ENCODE results near the gene ISLR. TPM values are rescaled to one million over a fixed set of nuclear protein-coding genes. Genes with fewer than 3 reads are reported as not detected.

The ISLR gene
- polyA plus RNA-seq, 1 donor (not counting 4 experiments of a cell fraction or from before 2014, with no cell fraction given), result not detected

DNA sequence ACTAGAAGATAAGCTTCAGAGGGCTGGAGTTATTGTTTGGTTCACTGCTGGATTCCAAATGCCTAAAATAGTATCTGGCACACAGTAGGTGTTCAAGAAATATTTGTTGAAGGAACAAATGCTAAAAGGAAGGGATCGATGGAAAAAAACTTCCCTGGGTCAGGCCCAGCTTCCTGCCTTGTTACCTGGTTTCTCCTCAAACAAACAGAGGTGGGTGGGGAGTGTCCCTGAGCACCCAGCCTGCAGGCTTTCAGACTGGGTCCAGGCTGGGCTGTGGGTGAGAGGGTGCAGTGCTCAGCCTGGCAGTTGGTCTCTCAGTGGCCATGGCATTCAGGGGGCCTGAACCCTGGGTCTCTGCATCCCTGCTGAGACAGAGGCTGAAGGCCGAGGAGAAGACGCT lies 43.4 kb downstream of the ISLR start:
- H3K36me3 ChIP-seq (ENCODE audit: control insufficient read depth in 2 of 2, extremely low read depth in 1 of 2, insufficient read depth in 2 of 2, low read length in 2 of 2), result no peaks in the 10 kb centered on the region
- no peaks in the 10 kb centered on the region for H3K9me3 ChIP-seq (ENCODE audit: control insufficient read depth, low read depth, low read length)
- H3K9me1 ChIP-seq (ENCODE audit: control insufficient read depth, extremely low read depth, insufficient read depth, low read length), result no peaks in the 10 kb centered on the region
- H4K20me1 ChIP-seq (ENCODE audit: control insufficient read depth, extremely low read depth, insufficient read depth, low read length), result no peaks in the 10 kb centered on the region
- no peak overlapping the region for H3K4me2 ChIP-seq (ENCODE audit: control insufficient read depth, extremely low read depth, insufficient read depth, low read depth, low read length)
- no peak overlapping the region for H3K27ac ChIP-seq (ENCODE audit: control insufficient read depth, insufficient read depth, low read length)
- no peak overlapping the region for H2AFZ ChIP-seq (ENCODE audit: control insufficient read depth, low read length)
- H3K27me3 ChIP-seq (ENCODE audit: control insufficient read depth, extremely low read depth, insufficient read depth, low read length), result peaks cover 48% of the 10 kb centered on the region
- H3K79me2 ChIP-seq (ENCODE audit: control insufficient read depth, insufficient read depth, low read length), result no peaks in the 10 kb centered on the region
- DNase-seq (ENCODE audit: low read depth, low spot score) (no peak), FAIRE-seq (no peak)
- dilution Hi-C loops (cut with MboI; ENCODE audit: extremely low pct_ligation_motif_present, low sequenced_read_pairs), result no loop called here
- no peak overlapping the region for H3K9ac ChIP-seq (ENCODE audit: control insufficient read depth, extremely low read depth, insufficient read depth, low read length)
- no peak overlapping the region for H3K4me3 ChIP-seq (ENCODE audit: control insufficient read depth in 2 of 3, extremely low read depth in 1 of 3, insufficient read depth in 2 of 3, low read depth in 1 of 3, low read length in 3 of 3)
- peaks cover 5% of the 10 kb centered on the region for H3K4me1 ChIP-seq (ENCODE audit: control insufficient read depth, extremely low read depth, insufficient read depth, low read length)
- no peak for TF ChIP-seq EZH2 (IDR thresholded peaks at IDR 0.05; ENCODE audit: low read length)
- TF ChIP-seq, protein P1, sequence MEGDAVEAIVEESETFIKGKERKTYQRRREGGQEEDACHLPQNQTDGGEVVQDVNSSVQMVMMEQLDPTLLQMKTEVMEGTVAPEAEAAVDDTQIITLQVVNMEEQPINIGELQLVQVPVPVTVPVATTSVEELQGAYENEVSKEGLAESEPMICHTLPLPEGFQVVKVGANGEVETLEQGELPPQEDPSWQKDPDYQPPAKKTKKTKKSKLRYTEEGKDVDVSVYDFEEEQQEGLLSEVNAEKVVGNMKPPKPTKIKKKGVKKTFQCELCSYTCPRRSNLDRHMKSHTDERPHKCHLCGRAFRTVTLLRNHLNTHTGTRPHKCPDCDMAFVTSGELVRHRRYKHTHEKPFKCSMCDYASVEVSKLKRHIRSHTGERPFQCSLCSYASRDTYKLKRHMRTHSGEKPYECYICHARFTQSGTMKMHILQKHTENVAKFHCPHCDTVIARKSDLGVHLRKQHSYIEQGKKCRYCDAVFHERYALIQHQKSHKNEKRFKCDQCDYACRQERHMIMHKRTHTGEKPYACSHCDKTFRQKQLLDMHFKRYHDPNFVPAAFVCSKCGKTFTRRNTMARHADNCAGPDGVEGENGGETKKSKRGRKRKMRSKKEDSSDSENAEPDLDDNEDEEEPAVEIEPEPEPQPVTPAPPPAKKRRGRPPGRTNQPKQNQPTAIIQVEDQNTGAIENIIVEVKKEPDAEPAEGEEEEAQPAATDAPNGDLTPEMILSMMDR (optimal IDR thresholded peaks at IDR 0.05 in 1 of 3, IDR thresholded peaks at IDR 0.05 in 1 of 3, conservative IDR thresholded peaks at IDR 0.05 in 1 of 3; ENCODE audit: extremely low read depth in 1 of 3, insufficient read depth in 2 of 3, low read length in 3 of 3), result no peak

DNA sequence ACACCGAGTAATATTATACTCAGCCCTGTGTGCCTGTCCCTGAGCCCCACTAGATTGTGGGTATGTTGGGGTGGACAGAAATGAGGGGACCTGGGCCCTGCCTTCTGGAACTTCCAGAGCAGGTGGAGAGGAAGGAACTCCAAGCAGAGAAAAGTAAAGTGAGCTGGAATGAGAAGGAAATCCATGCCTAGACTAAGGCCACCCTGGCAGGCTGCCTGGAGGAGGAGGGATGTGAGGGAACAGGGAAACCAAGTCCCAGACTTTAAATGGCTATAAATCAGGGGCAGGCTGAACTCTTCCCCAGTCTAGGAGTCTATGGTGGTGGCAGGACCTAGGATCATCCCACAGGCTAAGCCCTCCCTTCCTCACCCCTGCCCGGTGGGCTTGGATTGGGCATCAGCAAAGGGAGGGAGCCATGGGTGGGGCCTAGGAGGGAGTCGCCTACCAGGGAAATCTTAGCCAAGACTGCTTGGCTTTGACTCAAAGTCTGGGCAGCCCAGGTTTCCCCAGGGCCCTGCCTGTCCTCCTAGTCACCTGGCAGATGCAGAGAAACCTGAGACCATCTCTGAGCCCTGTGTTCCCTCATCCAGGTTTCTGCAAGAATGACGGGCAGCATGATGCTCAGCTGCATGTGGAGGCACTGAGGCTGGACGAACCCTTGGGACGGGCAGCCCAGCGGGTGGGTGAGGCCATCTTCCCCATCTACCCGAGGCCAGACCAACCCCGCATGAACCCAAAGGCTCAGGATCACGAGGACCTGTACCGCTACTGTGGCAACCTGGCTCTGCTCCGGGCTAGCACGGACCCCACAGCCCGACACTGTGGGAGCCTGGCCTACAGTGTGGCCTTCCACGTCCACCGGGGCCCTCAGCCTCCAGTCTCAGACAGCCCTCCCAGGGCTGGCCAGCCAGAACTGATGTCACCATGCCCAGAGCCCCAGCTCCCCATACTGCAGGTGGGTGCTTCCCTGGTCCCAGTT lies 44.7 kb downstream of the ISLR start:
- dilution Hi-C loops (cut with MboI; ENCODE audit: extremely low pct_ligation_motif_present, low sequenced_read_pairs), result no loop called here
- TF ChIP-seq, protein P1 (optimal IDR thresholded peaks at IDR 0.05 in 1 of 3, IDR thresholded peaks at IDR 0.05 in 1 of 3, conservative IDR thresholded peaks at IDR 0.05 in 1 of 3; ENCODE audit: extremely low read depth in 1 of 3, insufficient read depth in 2 of 3, low read length in 3 of 3), result no peak
- no peak for TF ChIP-seq EZH2 (IDR thresholded peaks at IDR 0.05; ENCODE audit: low read length)
- no peaks in the 10 kb centered on the region for H3K79me2 ChIP-seq (ENCODE audit: control insufficient read depth, insufficient read depth, low read length)
- H3K4me1 ChIP-seq (ENCODE audit: control insufficient read depth, extremely low read depth, insufficient read depth, low read length), result peaks cover 5% of the 10 kb centered on the region
- no peaks in the 10 kb centered on the region for H3K9me3 ChIP-seq (ENCODE audit: control insufficient read depth, low read depth, low read length)
- no peak overlapping the region for H2AFZ ChIP-seq (ENCODE audit: control insufficient read depth, low read length)
- FAIRE-seq (no peak), DNase-seq (ENCODE audit: low read depth, low spot score) (no peak)
- no peak overlapping the region for H3K9ac ChIP-seq (ENCODE audit: control insufficient read depth, extremely low read depth, insufficient read depth, low read length)
- H3K36me3 ChIP-seq (ENCODE audit: control insufficient read depth in 2 of 2, extremely low read depth in 1 of 2, insufficient read depth in 2 of 2, low read length in 2 of 2), result no peaks in the 10 kb centered on the region
- no peak overlapping the region for H3K4me2 ChIP-seq (ENCODE audit: control insufficient read depth, extremely low read depth, insufficient read depth, low read depth, low read length)
- H4K20me1 ChIP-seq (ENCODE audit: control insufficient read depth, extremely low read depth, insufficient read depth, low read length), result no peaks in the 10 kb centered on the region
- no peak overlapping the region for H3K27ac ChIP-seq (ENCODE audit: control insufficient read depth, insufficient read depth, low read length)
- no peak overlapping the region for H3K4me3 ChIP-seq (ENCODE audit: control insufficient read depth in 2 of 3, extremely low read depth in 1 of 3, insufficient read depth in 2 of 3, low read depth in 1 of 3, low read length in 3 of 3)
- no peaks in the 10 kb centered on the region for H3K9me1 ChIP-seq (ENCODE audit: control insufficient read depth, extremely low read depth, insufficient read depth, low read length)
- H3K27me3 ChIP-seq (ENCODE audit: control insufficient read depth, extremely low read depth, insufficient read depth, low read length), result peaks cover 60% of the 10 kb centered on the region

Data from keratinocyte (primary cell).